Neural progenitor cell (in vitro differentiated cells): Measurements from ENCODE around the gene KARS1. TPM values are rescaled to one million over a fixed set of nuclear protein-coding genes. Genes with fewer than 3 reads are reported as not detected.

ENCODE experiments used
- DNase-seq: peaks from one replicate; pipeline ENCODE4 v3.0.0-alpha.2; 2016; ENCODE audit warnings: low spot score
- H2AFZ ChIP-seq: fragments of 200-600 bp; sonication (generic); replicated peaks from 2 replicates; pipeline ENCODE4 v1.6.1; 2016; ENCODE audit warnings: antibody characterized with exemption
- H3F3A ChIP-seq: fragments of 200-600 bp; sonication (generic); 2 replicates; pipeline ENCODE4 v1.6.1; 2016; ENCODE audit warnings: antibody characterized with exemption, low read depth
- H3K27ac ChIP-seq: fragments of 200-600 bp; sonication (generic); 2 replicates; pipeline ENCODE4 v1.5.1; 2016; ENCODE audit warnings: mild to moderate bottlenecking
- H3K27me3 ChIP-seq: fragments of 200-600 bp; sonication (generic); 2 replicates; pipeline ENCODE4 v1.6.1; 2016; ENCODE audit warnings: mild to moderate bottlenecking, moderate library complexity
- H3K36me3 ChIP-seq: fragments of 200-600 bp; sonication (generic); 2 replicates; pipeline ENCODE4 v1.5.1; 2016
- H3K4me1 ChIP-seq: fragments of 200-600 bp; sonication (generic); 2 replicates; pipeline ENCODE4 v1.6.1; 2016; ENCODE audit warnings: mixed run types
- H3K4me2 ChIP-seq: fragments of 200-600 bp; sonication (generic); 2 replicates; pipeline ENCODE4 v1.6.1; 2016
- H3K4me3 ChIP-seq: fragments of 200-600 bp; sonication (generic); 2 replicates; pipeline ENCODE4 v1.5.1; 2016
- H3K79me2 ChIP-seq: fragments of 200-600 bp; sonication (generic); 2 replicates; pipeline ENCODE4 v1.6.1; 2016; ENCODE audit warnings: low read depth
- H3K9ac ChIP-seq: fragments of 200-600 bp; sonication (generic); 2 replicates; pipeline ENCODE4 v1.6.1; 2016
- H3K9me3 ChIP-seq: fragments of 200-600 bp; sonication (generic); 2 replicates; pipeline ENCODE4 v1.5.1; 2016; ENCODE audit warnings: low read depth
- H4K20me1 ChIP-seq: fragments of 200-600 bp; sonication (generic); 2 replicates; pipeline ENCODE4 v1.6.1; 2016; ENCODE audit warnings: low read depth
- H3K27ac Mint-ChIP-seq: 3 replicates; pipeline ENCODE4 v1.8.0; 2021; ENCODE audit warnings: mixed read lengths
- H3K27me3 Mint-ChIP-seq: 2 replicates; pipeline ENCODE4 v1.8.0; 2022; ENCODE audit warnings: low read depth, mild to moderate bottlenecking, inconsistent platforms, moderate library complexity, mixed read lengths; ENCODE audit not compliant: insufficient read depth
- H3K36me3 Mint-ChIP-seq: 3 replicates; pipeline ENCODE4 v1.8.0; 2021; ENCODE audit warnings: mixed read lengths
- H3K4me1 Mint-ChIP-seq: 3 replicates; pipeline ENCODE4 v1.8.0; 2021; ENCODE audit warnings: mixed read lengths
- H3K4me3 Mint-ChIP-seq: 3 replicates; pipeline ENCODE4 v1.8.0; 2021; ENCODE audit warnings: mild to moderate bottlenecking, moderate library complexity, mixed read lengths
- H3K9me3 Mint-ChIP-seq: 3 replicates; pipeline ENCODE4 v1.8.0; 2020; ENCODE audit warnings: mixed read lengths
- CTCF ChIP-seq: fragments of 200-600 bp; sonication (generic); IDR thresholded peaks from 2 replicates; pipeline ENCODE4 v1.5.1; 2017; ENCODE audit warnings: antibody characterized with exemption, mild to moderate bottlenecking
- EZH2 ChIP-seq: fragments of 200-600 bp; sonication (generic); IDR thresholded peaks from 2 replicates; pipeline ENCODE4 v1.6.1; 2017; ENCODE audit warnings: antibody characterized with exemption, mild to moderate bottlenecking, moderate library complexity
- EZH2phosphoT487 ChIP-seq: fragments of 200-600 bp; sonication (generic); IDR thresholded peaks from 2 replicates; pipeline ENCODE4 v1.6.1; 2017; ENCODE audit warnings: antibody characterized with exemption
- total RNA-seq: library from RNA; depleted of rRNA; stranded (reverse); fragments of >200 nt; gene quantifications from 2 replicates; pipeline ENCODE4 v1.2.3, GENCODE V29; 2015; ENCODE audit warnings: low replicate concordance

The KARS1 gene
- total RNA-seq: 185 and 228 TPM in 2 replicates

- Mint-ChIP-seq H3K27me3 (peaks cover 5% of the 10 kb centered on the region), H3K36me3 (peaks cover 24% of the 10 kb centered on the region), H3K27ac (peak within 1 kb of the TSS; percentile 92), H3K4me1 (peaks cover 36% of the 10 kb centered on the region), H3K4me3 (peak within 1 kb of the TSS; percentile 99), H3K9me3 (no peaks in the 10 kb centered on the region)
- H3K9me3 ChIP-seq: no peaks in the 10 kb centered on the region
- peaks cover 24% of the 10 kb centered on the region for H4K20me1 ChIP-seq
- H3K27me3 ChIP-seq: no peaks in the 10 kb centered on the region
- peak; percentile 26 for TF ChIP-seq EZH2phosphoT487
- no peak for TF ChIP-seq CTCF
- H3K4me3 ChIP-seq: peak within 1 kb of the TSS; percentile 95
- peaks cover 95% of the 10 kb centered on the region for H3K79me2 ChIP-seq
- peak within 1 kb of the TSS; percentile 96 for H3K4me2 ChIP-seq
- peak within 1 kb of the TSS; percentile 87 for H3K27ac ChIP-seq
- H3F3A ChIP-seq: peaks cover 13% of the 10 kb centered on the region
- H3K36me3 ChIP-seq: no peaks in the 10 kb centered on the region
- H3K9ac ChIP-seq: peak within 1 kb of the TSS; percentile 87
- H2AFZ ChIP-seq: peak within 1 kb of the TSS; percentile 99
- peaks cover 15% of the 10 kb centered on the region for H3K4me1 ChIP-seq
- DNase-seq: peak; percentile 96
Measured at GRCh38 chr16:75647492-75648264, at the start of gene KARS1, which contains the start of gene TERF2IP. Gene KARS1, minus strand, starts transcription at chr16:75647665. Its CDS starts 26 bp downstream, at chr16:75647639. Gene TERF2IP, plus strand, starts transcription at chr16:75647773. Its CDS starts 110 bp downstream, at chr16:75647883.

- H4K20me1 ChIP-seq: no peaks in the 10 kb centered on the region
- H3K27ac Mint-ChIP-seq: no peak overlapping the region
- no peak overlapping the region for H3K4me3 Mint-ChIP-seq
- H3K36me3 ChIP-seq: no peaks in the 10 kb centered on the region
- DNase-seq: peak; percentile 23
- H3K27me3 Mint-ChIP-seq: peaks cover 3% of the 10 kb centered on the region
- H3K27ac ChIP-seq: no peak overlapping the region
- H3K4me2 ChIP-seq: no peak overlapping the region
- TF ChIP-seq EZH2phosphoT487: no peak
- TF ChIP-seq CTCF: peak; percentile 42
- TF ChIP-seq EZH2: no peak
- H2AFZ ChIP-seq: no peak overlapping the region
- no peaks in the 10 kb centered on the region for H3K36me3 Mint-ChIP-seq
- no peaks in the 10 kb centered on the region for H3K4me1 Mint-ChIP-seq
- H3K9me3 ChIP-seq: no peaks in the 10 kb centered on the region
- no peak overlapping the region for H3K9ac ChIP-seq
- no peak overlapping the region for H3K4me3 ChIP-seq
- no peaks in the 10 kb centered on the region for H3K79me2 ChIP-seq
- no peaks in the 10 kb centered on the region for H3K4me1 ChIP-seq
- H3F3A ChIP-seq: no peaks in the 10 kb centered on the region
- no peaks in the 10 kb centered on the region for H3K27me3 ChIP-seq
- H3K9me3 Mint-ChIP-seq: peaks cover under 1% of the 10 kb centered on the region
Measured at GRCh38 chr16:75695708-75696107, 48.2 kb upstream of the KARS1 start.

GRCh38 chr16:75687361-75687760, 39.9 kb upstream of the KARS1 start:
- Histone ChIP-seq H4K20me1 (no peaks in the 10 kb centered on the region), H3F3A (no peaks in the 10 kb centered on the region), H2AFZ (no peak overlapping the region), H3K27me3 (no peaks in the 10 kb centered on the region), H3K27ac (no peak overlapping the region), H3K9me3 (peaks cover 17% of the 10 kb centered on the region), H3K9ac (no peak overlapping the region), H3K4me3 (no peak overlapping the region), H3K79me2 (no peaks in the 10 kb centered on the region), H3K36me3 (no peaks in the 10 kb centered on the region), H3K4me1 (no peaks in the 10 kb centered on the region), H3K4me2 (no peak overlapping the region)
- DNase-seq: no peak
- Mint-ChIP-seq H3K4me1 (no peaks in the 10 kb centered on the region), H3K27ac (no peak overlapping the region), H3K9me3 (peaks cover 36% of the 10 kb centered on the region), H3K36me3 (peaks cover 3% of the 10 kb centered on the region), H3K27me3 (peaks cover 5% of the 10 kb centered on the region), H3K4me3 (no peak overlapping the region)
- TF ChIP-seq EZH2 (no peak), CTCF (no peak), EZH2phosphoT487 (no peak)
